Embryonic facial prominence (tissue), 1 donor: ENCODE data around the gene ETDC.

Experiments
- DNase-seq: peaks from one replicate; pipeline ENCODE4 v3.0.0-alpha.2; 2016; ENCODE audit errors: extremely low spot score

ETDC gene

GRCh38 chrX:135346975-135347374 lies 37.7 kb downstream of the ETDC start:
- DNase-seq: no peak

- no peak for DNase-seq
Measured at GRCh38 chrX:135347381-135348016, 38.2 kb downstream of the ETDC start.

- DNase-seq: no peak
Measured at GRCh38 chrX:135354288-135354687, 45.0 kb downstream of the ETDC start.
